GM06990 (cell line): ENCODE results near the gene RNF13.
"Not testable (repeated sequence)": the region's sequence is repeated elsewhere in the genome, so short reads cannot be mapped to it uniquely, and the experiment has no call there.

Experiments
- DNase-seq: peaks from one replicate; pipeline ENCODE4 v3.0.0-alpha.2; 2011; ENCODE audit not compliant: insufficient read length; ENCODE audit errors: extremely low read depth
- H3K27me3 ChIP-seq: replicated peaks from 2 replicates; pipeline ENCODE4 v1.6.0; 2011; ENCODE audit warnings: low read length; ENCODE audit not compliant: control insufficient read depth, insufficient read depth
- H3K36me3 ChIP-seq: 2 replicates; pipeline ENCODE4 v1.5.1; 2011; ENCODE audit warnings: low read length; ENCODE audit not compliant: control insufficient read depth, insufficient read depth
- H3K4me3 ChIP-seq: replicated peaks from 2 replicates; pipeline ENCODE4 v1.5.1; 2011; ENCODE audit warnings: low read depth, mild to moderate bottlenecking, control low read depth, low read length
- CTCF ChIP-seq: IDR thresholded peaks from 2 replicates; pipeline ENCODE4 v1.5.1; 2011; ENCODE audit warnings: low read length, control low read depth, mild to moderate bottlenecking, inconsistent platforms; ENCODE audit not compliant: insufficient read depth, poor library complexity, severe bottlenecking

RNF13 gene

GRCh38 chr3:149816986-149817385, 4.0 kb downstream of the RNF13 start:
- no peak for TF ChIP-seq CTCF
- Histone ChIP-seq H3K36me3 (no peaks in the 10 kb centered on the region), H3K27me3 (no peaks in the 10 kb centered on the region), H3K4me3 (no peak overlapping the region)
- no peak for DNase-seq

GRCh38 chr3:149819432-149819831, 6.4 kb downstream of the RNF13 start:
- DNase-seq: no peak
- TF ChIP-seq CTCF: no peak
- Histone ChIP-seq H3K4me3 (no peak overlapping the region), H3K36me3 (no peaks in the 10 kb centered on the region), H3K27me3 (no peaks in the 10 kb centered on the region)

GRCh38 chr3:149820183-149820582, 7.2 kb downstream of the RNF13 start:
- Histone ChIP-seq H3K27me3 (no peaks in the 10 kb centered on the region), H3K36me3 (no peaks in the 10 kb centered on the region), H3K4me3 (no peak overlapping the region)
- DNase-seq: no peak
- TF ChIP-seq CTCF: no peak

- H3K27me3 ChIP-seq: no peaks in the 10 kb centered on the region
- no peaks in the 10 kb centered on the region for H3K36me3 ChIP-seq
- no peak overlapping the region for H3K4me3 ChIP-seq
- no peak for DNase-seq
- TF ChIP-seq CTCF: no peak
Measured at GRCh38 chr3:149826636-149827035, 13.6 kb downstream of the RNF13 start.

- H3K4me3 ChIP-seq: no peak overlapping the region
- no peak for TF ChIP-seq CTCF
- H3K36me3 ChIP-seq: no peaks in the 10 kb centered on the region
- no peaks in the 10 kb centered on the region for H3K27me3 ChIP-seq
- no peak for DNase-seq
Measured at GRCh38 chr3:149828390-149828789, 15.4 kb downstream of the RNF13 start.

GRCh38 chr3:149829631-149830030, 16.6 kb downstream of the RNF13 start:
- DNase-seq, H3K4me3 ChIP-seq, H3K36me3 ChIP-seq, H3K27me3 ChIP-seq: not testable (repeated sequence)

GRCh38 chr3:149830902-149831301, 17.9 kb downstream of the RNF13 start:
- H3K27me3 ChIP-seq: no peaks in the 10 kb centered on the region
- no peak for TF ChIP-seq CTCF
- DNase-seq: no peak
- no peak overlapping the region for H3K4me3 ChIP-seq
- no peaks in the 10 kb centered on the region for H3K36me3 ChIP-seq
